Spleen (tissue), 7 donors: ENCODE results near the gene LARP4B.

ENCODE experiments used
- POLR2A ChIP-seq, 3 donors: fragments of 450-650 bp; IDR thresholded peaks; one replicate each; pipeline ENCODE4 v1.5.1; 2017; ENCODE audit warnings: antibody characterized with exemption in 3 of 3, mild to moderate bottlenecking in 1 of 3
- POLR2AphosphoS5 ChIP-seq, 3 donors: sonication (generic); formaldehyde crosslinking; IDR thresholded peaks; one replicate each; pipeline ENCODE4 v1.5.1; 2017; ENCODE audit warnings: antibody characterized with exemption in 3 of 3
- TF ChIP-seq, protein P1 (sequence below), 11 experiments: fragments of 200-600 bp in 7 of 11; fragments of 450-650 bp in 4 of 11; sonication (generic) in 4 of 11; IDR thresholded peaks in 8 of 11; conservative IDR thresholded peaks in 3 of 11; 1 replicate in 7 of 11; 2 replicates in 4 of 11; pipeline versions ENCODE4 v1.4.0 to v1.8.0; 2016 to 2021; ENCODE audit warnings: antibody characterized with exemption in 11 of 11, inconsistent platforms in 4 of 11, mild to moderate bottlenecking in 1 of 11
- donor health status: DM: no; HTN: no; CAD: no; lungs with moderate emphysema.
- donor health status: DM: no; HTN: no; CAD: no.
- donor health status: DM: no; HTN: no; CAD: no.

DNA sequence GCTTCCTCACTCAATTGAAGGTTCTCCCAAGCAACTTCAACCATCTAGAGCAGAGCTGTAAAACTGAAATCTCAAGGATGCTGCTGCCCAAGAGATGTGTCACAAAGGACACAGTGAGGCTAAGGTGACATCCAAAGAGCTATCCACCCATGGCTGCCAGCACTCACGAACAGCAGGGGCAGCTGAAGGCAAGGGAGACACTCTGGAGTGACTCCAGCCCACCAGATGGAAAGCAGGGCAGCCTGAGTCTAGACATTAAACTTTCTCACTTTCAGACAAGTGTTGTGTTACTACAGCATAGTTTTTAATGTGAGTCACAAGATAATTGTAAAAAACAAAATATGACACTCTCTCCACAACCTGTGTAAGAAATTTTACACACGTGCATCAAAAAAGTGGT lies 113.5 kb downstream of the LARP4B start:
- TF ChIP-seq, protein P1, sequence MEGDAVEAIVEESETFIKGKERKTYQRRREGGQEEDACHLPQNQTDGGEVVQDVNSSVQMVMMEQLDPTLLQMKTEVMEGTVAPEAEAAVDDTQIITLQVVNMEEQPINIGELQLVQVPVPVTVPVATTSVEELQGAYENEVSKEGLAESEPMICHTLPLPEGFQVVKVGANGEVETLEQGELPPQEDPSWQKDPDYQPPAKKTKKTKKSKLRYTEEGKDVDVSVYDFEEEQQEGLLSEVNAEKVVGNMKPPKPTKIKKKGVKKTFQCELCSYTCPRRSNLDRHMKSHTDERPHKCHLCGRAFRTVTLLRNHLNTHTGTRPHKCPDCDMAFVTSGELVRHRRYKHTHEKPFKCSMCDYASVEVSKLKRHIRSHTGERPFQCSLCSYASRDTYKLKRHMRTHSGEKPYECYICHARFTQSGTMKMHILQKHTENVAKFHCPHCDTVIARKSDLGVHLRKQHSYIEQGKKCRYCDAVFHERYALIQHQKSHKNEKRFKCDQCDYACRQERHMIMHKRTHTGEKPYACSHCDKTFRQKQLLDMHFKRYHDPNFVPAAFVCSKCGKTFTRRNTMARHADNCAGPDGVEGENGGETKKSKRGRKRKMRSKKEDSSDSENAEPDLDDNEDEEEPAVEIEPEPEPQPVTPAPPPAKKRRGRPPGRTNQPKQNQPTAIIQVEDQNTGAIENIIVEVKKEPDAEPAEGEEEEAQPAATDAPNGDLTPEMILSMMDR (IDR thresholded peaks at IDR 0.05 in 8 of 11, conservative IDR thresholded peaks at IDR 0.05 in 3 of 11) = no peak
- no peak for TF ChIP-seq POLR2A (IDR thresholded peaks at IDR 0.05)
- TF ChIP-seq POLR2AphosphoS5 (IDR thresholded peaks at IDR 0.05) = no peak
